Daoy (cell line): ENCODE measurements around the gene SNAPC5. TPM values are rescaled to one million over a fixed set of nuclear protein-coding genes. Genes with fewer than 3 reads are reported as not detected.

ENCODE experiments used
- DNase-seq: peaks from one replicate; pipeline ENCODE4 v3.0.0-alpha.2; 2015; ENCODE audit warnings: low read depth
- total RNA-seq: library from RNA; depleted of rRNA; stranded (reverse); fragments of >200 nt; shearing (Covaris generic); gene quantifications from 2 replicates; pipeline ENCODE4 v1.2.3, GENCODE V29; 2014; rRNA removed

Gene SNAPC5
- total RNA-seq, 1 experiment from 2014 or later, result 39.1 TPM

DNA sequence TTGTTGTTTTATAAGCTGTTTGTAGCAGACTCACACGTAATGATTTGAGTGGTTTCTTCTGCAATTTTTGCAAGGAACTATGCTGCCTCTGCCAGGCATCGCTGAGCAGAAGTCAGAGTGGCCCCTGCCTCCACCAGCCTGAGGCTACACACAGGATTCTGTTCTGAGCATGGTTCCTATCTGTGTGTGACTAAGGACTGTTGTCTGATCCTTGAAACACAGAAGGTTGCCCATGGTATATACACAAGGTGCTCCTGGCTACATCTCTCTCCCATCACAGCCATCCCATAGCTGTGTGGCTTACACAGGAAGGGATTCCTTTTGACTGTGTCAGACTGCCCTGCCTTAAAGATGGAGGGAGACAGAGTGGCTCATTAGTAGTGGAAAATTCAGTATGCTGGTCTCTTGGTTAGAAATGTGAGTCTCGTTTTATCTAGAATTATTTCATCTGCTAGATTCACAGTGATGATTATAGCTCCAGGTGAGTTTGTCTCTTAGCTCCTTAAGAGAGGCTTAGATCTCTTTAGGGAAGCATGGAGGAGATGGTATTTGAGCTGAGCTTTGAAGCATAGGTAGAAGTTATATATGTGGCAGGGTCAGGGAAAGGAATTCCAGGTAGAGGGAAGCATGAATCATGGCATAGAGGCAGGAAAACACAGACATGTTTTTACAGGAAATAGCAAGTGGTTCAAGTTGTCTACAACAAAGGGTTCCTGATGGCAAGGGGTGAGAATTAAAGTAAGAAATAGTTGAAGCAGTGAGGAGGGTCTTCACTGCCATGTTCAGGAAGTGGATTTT lies 37.5 kb downstream of the SNAPC5 start:
- no peak for DNase-seq

DNA sequence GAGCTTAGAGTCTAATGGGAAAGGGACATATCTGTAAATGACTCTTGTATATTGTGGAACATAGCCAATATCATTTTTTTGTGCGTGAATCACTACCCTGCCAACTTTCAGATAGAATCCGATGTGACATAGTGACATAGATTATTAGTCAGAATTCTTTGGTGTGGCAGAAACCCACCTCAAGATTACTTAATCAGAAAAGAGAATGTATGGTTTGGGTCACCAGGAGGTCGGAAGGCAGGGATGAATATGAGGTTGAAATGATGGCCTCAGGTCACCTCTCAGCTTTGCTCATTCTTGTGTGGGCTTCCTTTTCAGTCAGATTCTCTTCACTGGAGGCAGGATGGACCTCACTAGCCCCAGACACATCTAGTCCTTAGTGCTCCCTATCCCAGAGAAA lies 41.4 kb downstream of the SNAPC5 start:
- DNase-seq, result no peak

DNA sequence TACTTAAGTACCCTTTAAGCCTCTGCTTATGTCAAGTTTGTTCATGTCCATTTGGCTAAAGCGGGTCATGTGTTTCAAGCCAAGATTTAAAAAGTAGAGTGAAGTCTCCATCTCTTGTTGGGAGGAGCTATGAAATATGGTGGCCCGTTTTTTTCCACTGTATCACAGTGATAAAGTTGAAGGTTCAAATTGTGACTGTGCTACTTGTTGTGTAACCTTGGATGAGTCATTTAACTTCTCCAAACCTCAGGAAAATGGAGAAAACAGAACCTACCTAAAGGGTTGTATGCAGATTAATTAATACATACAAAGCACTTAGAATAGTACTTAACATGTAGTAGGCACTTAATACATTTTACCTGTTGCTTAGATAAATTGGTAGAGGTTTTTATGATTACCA lies 43.4 kb downstream of the SNAPC5 start:
- no peak for DNase-seq

DNA sequence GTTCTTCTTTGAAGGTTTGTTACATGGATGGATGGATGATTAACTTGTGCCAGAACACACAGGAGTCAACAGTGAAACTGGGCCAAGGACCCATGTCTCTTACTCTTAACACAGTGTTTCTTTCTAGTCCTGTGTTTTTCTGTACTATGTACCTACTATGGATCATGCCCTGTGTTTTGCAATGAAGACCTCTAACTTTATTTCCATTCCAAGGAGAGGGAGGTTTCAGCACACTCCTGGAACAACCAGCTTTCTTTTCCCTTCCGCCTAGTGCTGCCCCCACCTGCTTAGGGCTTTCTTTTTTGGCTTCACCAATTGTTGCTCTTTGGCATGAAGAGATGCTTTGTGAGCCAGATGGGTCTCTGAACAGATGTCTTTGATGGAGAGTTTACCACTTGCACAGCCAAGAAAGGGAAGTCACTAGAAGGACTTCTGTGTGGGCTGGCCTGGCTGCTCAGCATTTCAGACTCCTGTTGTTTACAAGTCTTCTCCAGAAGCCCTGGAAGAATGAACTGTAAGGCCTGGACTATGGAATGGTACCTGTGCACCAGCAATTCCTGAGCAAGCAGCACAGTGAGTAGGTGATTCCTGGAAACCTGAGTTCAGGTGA lies 44.5 kb downstream of the SNAPC5 start:
- DNase-seq, result no peak

DNA sequence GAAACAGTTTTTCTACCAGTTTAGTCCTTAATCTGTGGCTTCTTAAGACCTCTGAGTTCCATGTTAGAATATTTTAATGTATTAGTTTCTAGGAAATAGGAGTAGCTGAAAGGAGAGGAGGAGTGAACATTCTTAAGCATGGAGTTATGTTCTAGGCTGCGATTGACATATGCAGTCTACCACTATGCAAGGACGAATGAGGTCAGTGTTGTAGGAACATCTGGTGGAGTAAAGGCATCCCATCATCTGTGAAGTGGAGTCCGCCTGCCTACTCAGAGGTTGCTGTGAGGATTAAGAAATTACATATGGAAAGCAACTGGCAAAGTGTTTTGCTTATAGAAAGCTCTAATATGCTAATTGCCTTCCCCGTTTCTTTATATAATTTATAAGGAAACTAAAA lies 45.1 kb downstream of the SNAPC5 start:
- DNase-seq, result no peak

Other genes starting within 250 kb of the SNAPC5 start
- under 0.01 and 0.34 TPM in 2 replicates for gene MEGF11, start 244.0 kb downstream of the SNAPC5 start, total RNA-seq
- gene DIS3L, start 204.2 kb downstream of the SNAPC5 start, total RNA-seq, result 11.9 and 15.5 TPM in 2 replicates
- gene TIPIN, start 141.1 kb downstream of the SNAPC5 start, total RNA-seq, result 23.4 and 58.0 TPM in 2 replicates
- gene MAP2K1, start 110.8 kb downstream of the SNAPC5 start, total RNA-seq, result 30.7 and 47.9 TPM in 2 replicates
- 2,284 and 3,077 TPM in 2 replicates for gene RPL4, start 7.1 kb upstream of the SNAPC5 start, total RNA-seq
- 37.4 and 68.2 TPM in 2 replicates for gene ZWILCH, start 7.6 kb upstream of the SNAPC5 start, total RNA-seq
- 0.57 TPM in 1 of 2 replicates, not detected in the other for gene LCTL, start 68.2 kb upstream of the SNAPC5 start, total RNA-seq
- 9.0 and 12.2 TPM in 2 replicates for gene SMAD6, start 204.5 kb upstream of the SNAPC5 start, total RNA-seq